HCEC 1CT (cell line): ENCODE measurements around the gene MGAT5.
A peak's percentile ranks its signal among the peaks of the same experiment; 100 is the strongest.

Experiments
- DNase-seq: peaks from one replicate; pipeline ENCODE4 v3.0.0-alpha.2; 2017

The MGAT5 gene

GRCh38 chr2:134253804-134254203, at the start of gene MGAT5:
TSS of gene MGAT5 (plus strand) at chr2:134254072. CDS start at chr2:134254404, 332 bp downstream.
- DNase-seq, result no peak

- no peak for DNase-seq
Measured at GRCh38 chr2:134205087-134205486, 48.8 kb upstream of the MGAT5 start.

GRCh38 chr2:134206031-134206430, 47.8 kb upstream of the MGAT5 start:
- no peak for DNase-seq

- DNase-seq, result peak; percentile 53
Measured at GRCh38 chr2:134206573-134206972, 47.3 kb upstream of the MGAT5 start.

- peak; percentile 47 for DNase-seq
Measured at GRCh38 chr2:134207589-134208209, 46.2 kb upstream of the MGAT5 start.

- no peak for DNase-seq
Measured at GRCh38 chr2:134208825-134209224, 45.0 kb upstream of the MGAT5 start.

- no peak for DNase-seq
Measured at GRCh38 chr2:134212746-134213145, 41.1 kb upstream of the MGAT5 start.

- no peak for DNase-seq
Measured at GRCh38 chr2:134216152-134216829, 37.6 kb upstream of the MGAT5 start.

- DNase-seq, result no peak
Measured at GRCh38 chr2:134217351-134217750, 36.5 kb upstream of the MGAT5 start.

- peak; percentile 60 for DNase-seq
Measured at GRCh38 chr2:134217924-134218323, 35.9 kb upstream of the MGAT5 start.

GRCh38 chr2:134218414-134218813, 35.5 kb upstream of the MGAT5 start:
- no peak for DNase-seq

- DNase-seq, result no peak
Measured at GRCh38 chr2:134218930-134219658, 34.8 kb upstream of the MGAT5 start.

GRCh38 chr2:134220344-134220974, 33.4 kb upstream of the MGAT5 start:
- DNase-seq, result no peak

- peak; percentile 77 for DNase-seq
Measured at GRCh38 chr2:134224005-134224404, 29.9 kb upstream of the MGAT5 start.

- peak; percentile 25 for DNase-seq
Measured at GRCh38 chr2:134225173-134225572, 28.7 kb upstream of the MGAT5 start.

GRCh38 chr2:134225841-134226240, 28.0 kb upstream of the MGAT5 start:
- no peak for DNase-seq

- DNase-seq, result no peak
Measured at GRCh38 chr2:134226601-134227000, 27.3 kb upstream of the MGAT5 start.

- DNase-seq, result no peak
Measured at GRCh38 chr2:134227666-134228065, 26.2 kb upstream of the MGAT5 start.

GRCh38 chr2:134228493-134228903, 25.4 kb upstream of the MGAT5 start:
- no peak for DNase-seq

GRCh38 chr2:134229540-134229939, 24.3 kb upstream of the MGAT5 start:
- no peak for DNase-seq

- no peak for DNase-seq
Measured at GRCh38 chr2:134230885-134231284, 23.0 kb upstream of the MGAT5 start.

- peak; percentile 30 for DNase-seq
Measured at GRCh38 chr2:134231301-134231964, 22.4 kb upstream of the MGAT5 start.

- peak; percentile 91 for DNase-seq
Measured at GRCh38 chr2:134231965-134232340, 21.9 kb upstream of the MGAT5 start.
